ENCODE measurements around the gene CCSER2. TPM values are rescaled to one million over a fixed set of nuclear protein-coding genes. Genes with fewer than 3 reads are reported as not detected.

CCSER2 gene
- polyA plus RNA-seq, 1 donor (not counting 4 experiments of a cell fraction or from before 2014, with no cell fraction given), result 26.7 TPM

DNA sequence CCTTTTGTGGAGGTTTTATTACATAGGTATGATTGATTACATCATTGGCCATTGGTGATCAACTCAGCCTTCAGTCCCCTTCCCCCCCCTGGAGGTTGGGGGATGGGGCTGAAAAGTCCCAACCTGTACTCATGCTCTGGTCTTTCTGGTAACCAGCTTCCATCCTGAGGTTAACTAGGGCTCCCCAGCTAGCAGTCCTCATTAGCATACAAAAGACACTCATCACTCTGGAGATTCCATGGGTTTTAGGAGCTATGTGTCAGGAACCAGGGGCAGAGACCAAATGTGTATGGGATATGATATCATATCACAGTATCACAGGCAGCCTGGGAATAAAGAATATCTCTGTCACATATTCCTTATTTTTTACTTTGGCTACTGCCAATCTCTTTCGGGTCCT is 13.6 kb downstream of the CCSER2 start:
- peaks cover 5% of the 10 kb centered on the region for H4K20me1 ChIP-seq (ENCODE audit: control insufficient read depth, extremely low read depth, insufficient read depth, low read length)
- no peak overlapping the region for H3K27ac ChIP-seq (ENCODE audit: control insufficient read depth, insufficient read depth, low read length)
- TF ChIP-seq, protein P1, sequence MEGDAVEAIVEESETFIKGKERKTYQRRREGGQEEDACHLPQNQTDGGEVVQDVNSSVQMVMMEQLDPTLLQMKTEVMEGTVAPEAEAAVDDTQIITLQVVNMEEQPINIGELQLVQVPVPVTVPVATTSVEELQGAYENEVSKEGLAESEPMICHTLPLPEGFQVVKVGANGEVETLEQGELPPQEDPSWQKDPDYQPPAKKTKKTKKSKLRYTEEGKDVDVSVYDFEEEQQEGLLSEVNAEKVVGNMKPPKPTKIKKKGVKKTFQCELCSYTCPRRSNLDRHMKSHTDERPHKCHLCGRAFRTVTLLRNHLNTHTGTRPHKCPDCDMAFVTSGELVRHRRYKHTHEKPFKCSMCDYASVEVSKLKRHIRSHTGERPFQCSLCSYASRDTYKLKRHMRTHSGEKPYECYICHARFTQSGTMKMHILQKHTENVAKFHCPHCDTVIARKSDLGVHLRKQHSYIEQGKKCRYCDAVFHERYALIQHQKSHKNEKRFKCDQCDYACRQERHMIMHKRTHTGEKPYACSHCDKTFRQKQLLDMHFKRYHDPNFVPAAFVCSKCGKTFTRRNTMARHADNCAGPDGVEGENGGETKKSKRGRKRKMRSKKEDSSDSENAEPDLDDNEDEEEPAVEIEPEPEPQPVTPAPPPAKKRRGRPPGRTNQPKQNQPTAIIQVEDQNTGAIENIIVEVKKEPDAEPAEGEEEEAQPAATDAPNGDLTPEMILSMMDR (optimal IDR thresholded peaks at IDR 0.05 in 1 of 3, IDR thresholded peaks at IDR 0.05 in 1 of 3, conservative IDR thresholded peaks at IDR 0.05 in 1 of 3; ENCODE audit: extremely low read depth in 1 of 3, insufficient read depth in 2 of 3, low read length in 3 of 3), result no peak
- TF ChIP-seq EZH2 (IDR thresholded peaks at IDR 0.05; ENCODE audit: low read length), result no peak
- H3K4me2 ChIP-seq (ENCODE audit: control insufficient read depth, extremely low read depth, insufficient read depth, low read depth, low read length), result no peak overlapping the region
- no peaks in the 10 kb centered on the region for H3K36me3 ChIP-seq (ENCODE audit: control insufficient read depth in 2 of 2, extremely low read depth in 1 of 2, insufficient read depth in 2 of 2, low read length in 2 of 2)
- dilution Hi-C loops (cut with MboI; ENCODE audit: extremely low pct_ligation_motif_present, low sequenced_read_pairs), result no loop called here
- DNase-seq (ENCODE audit: low read depth, low spot score) (no peak), FAIRE-seq (no peak)
- peaks cover 7% of the 10 kb centered on the region for H3K4me1 ChIP-seq (ENCODE audit: control insufficient read depth, extremely low read depth, insufficient read depth, low read length)
- H2AFZ ChIP-seq (ENCODE audit: control insufficient read depth, low read length), result no peak overlapping the region
- H3K9me1 ChIP-seq (ENCODE audit: control insufficient read depth, extremely low read depth, insufficient read depth, low read length), result no peaks in the 10 kb centered on the region
- H3K27me3 ChIP-seq (ENCODE audit: control insufficient read depth, extremely low read depth, insufficient read depth, low read length), result no peaks in the 10 kb centered on the region
- no peaks in the 10 kb centered on the region for H3K9me3 ChIP-seq (ENCODE audit: control insufficient read depth, low read depth, low read length)
- H3K9ac ChIP-seq (ENCODE audit: control insufficient read depth, extremely low read depth, insufficient read depth, low read length), result no peak overlapping the region
- H3K4me3 ChIP-seq (ENCODE audit: control insufficient read depth in 2 of 3, extremely low read depth in 1 of 3, insufficient read depth in 2 of 3, low read depth in 1 of 3, low read length in 3 of 3), result no peak overlapping the region
- H3K79me2 ChIP-seq (ENCODE audit: control insufficient read depth, insufficient read depth, low read length), result peaks cover 82% of the 10 kb centered on the region

DNA sequence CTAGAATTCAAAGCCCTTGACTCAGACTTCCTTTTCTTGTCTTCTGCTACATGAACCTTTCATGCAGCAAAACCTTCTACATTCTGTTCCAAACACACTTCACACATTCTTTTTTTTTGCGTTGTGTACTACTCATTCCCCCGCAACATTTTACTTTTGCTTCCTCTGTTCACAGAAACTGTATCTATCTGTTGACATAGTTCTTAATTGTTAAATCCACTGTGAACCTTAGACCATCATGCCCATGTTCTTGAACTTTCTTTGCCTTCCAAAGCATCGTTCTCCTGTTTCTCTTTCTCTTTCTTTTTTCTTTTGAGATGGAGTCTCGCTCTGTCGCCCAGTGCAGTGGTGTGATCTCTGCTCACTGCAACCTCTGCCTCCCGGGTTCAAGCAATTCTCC is 14.2 kb downstream of the CCSER2 start:
- Histone ChIP-seq H3K9me1 (ENCODE audit: control insufficient read depth, extremely low read depth, insufficient read depth, low read length) (no peaks in the 10 kb centered on the region), H3K9me3 (ENCODE audit: control insufficient read depth, low read depth, low read length) (no peaks in the 10 kb centered on the region), H3K27ac (ENCODE audit: control insufficient read depth, insufficient read depth, low read length) (no peak overlapping the region), H3K27me3 (ENCODE audit: control insufficient read depth, extremely low read depth, insufficient read depth, low read length) (no peaks in the 10 kb centered on the region), H3K79me2 (ENCODE audit: control insufficient read depth, insufficient read depth, low read length) (peaks cover 79% of the 10 kb centered on the region), H2AFZ (ENCODE audit: control insufficient read depth, low read length) (no peak overlapping the region), H3K4me1 (ENCODE audit: control insufficient read depth, extremely low read depth, insufficient read depth, low read length) (peaks cover under 1% of the 10 kb centered on the region), H3K4me3 (ENCODE audit: control insufficient read depth in 2 of 3, extremely low read depth in 1 of 3, insufficient read depth in 2 of 3, low read depth in 1 of 3, low read length in 3 of 3) (no peak overlapping the region), H3K4me2 (ENCODE audit: control insufficient read depth, extremely low read depth, insufficient read depth, low read depth, low read length) (no peak overlapping the region), H3K9ac (ENCODE audit: control insufficient read depth, extremely low read depth, insufficient read depth, low read length) (no peak overlapping the region), H3K36me3 (ENCODE audit: control insufficient read depth in 2 of 2, extremely low read depth in 1 of 2, insufficient read depth in 2 of 2, low read length in 2 of 2) (no peaks in the 10 kb centered on the region), H4K20me1 (ENCODE audit: control insufficient read depth, extremely low read depth, insufficient read depth, low read length) (peaks cover 5% of the 10 kb centered on the region)
- TF ChIP-seq EZH2 (IDR thresholded peaks at IDR 0.05; ENCODE audit: low read length), result no peak
- TF ChIP-seq, protein P1 (optimal IDR thresholded peaks at IDR 0.05 in 1 of 3, IDR thresholded peaks at IDR 0.05 in 1 of 3, conservative IDR thresholded peaks at IDR 0.05 in 1 of 3; ENCODE audit: extremely low read depth in 1 of 3, insufficient read depth in 2 of 3, low read length in 3 of 3), result no peak
- DNase-seq (ENCODE audit: low read depth, low spot score) (no peak), FAIRE-seq (no peak)
- dilution Hi-C loops (cut with MboI; ENCODE audit: extremely low pct_ligation_motif_present, low sequenced_read_pairs), result no loop called here
